Neural crest cell (in vitro differentiated cells): Measurements from ENCODE around the gene CEPT1. TPM values are rescaled to one million over a fixed set of nuclear protein-coding genes. Genes with fewer than 3 reads are reported as not detected.
A peak's percentile ranks its signal among the peaks of the same experiment; 100 is the strongest.
"Not testable (repeated sequence)": the region's sequence is repeated elsewhere in the genome, so short reads cannot be mapped to it uniquely, and the experiment has no call there.

Source experiments
- DNase-seq: peaks from one replicate; pipeline ENCODE4 v3.0.0; 2021; ENCODE audit warnings: low read depth, mixed read lengths, low spot score
- H3K27ac Mint-ChIP-seq: one replicate; pipeline ENCODE4 v1.8.0; 2021; ENCODE audit warnings: mild to moderate bottlenecking, mixed read lengths; ENCODE audit not compliant: unreplicated experiment
- H3K27me3 Mint-ChIP-seq: 2 replicates; pipeline ENCODE4 v1.8.0; 2021; ENCODE audit warnings: low read depth, mild to moderate bottlenecking, mixed read lengths
- H3K36me3 Mint-ChIP-seq: 2 replicates; pipeline ENCODE4 v1.8.0; 2021; ENCODE audit warnings: low read depth, mild to moderate bottlenecking, mixed read lengths
- H3K4me1 Mint-ChIP-seq: 2 replicates; pipeline ENCODE4 v1.8.0; 2021; ENCODE audit warnings: mixed read lengths
- H3K4me3 Mint-ChIP-seq: one replicate; pipeline ENCODE4 v1.8.0; 2021; ENCODE audit warnings: mild to moderate bottlenecking, mixed read lengths
- H3K9me3 Mint-ChIP-seq: 2 replicates; pipeline ENCODE4 v1.8.0; 2021; ENCODE audit warnings: mixed read lengths
- total RNA-seq: library from RNA; stranded (reverse); gene quantifications from 2 replicates; pipeline ENCODE4 v1.2.1, GENCODE V29; 2021
- TF ChIP-seq, protein P1 (sequence below): fragments of 200-600 bp; sonication (generic); conservative IDR thresholded peaks from 2 replicates; pipeline ENCODE4 v1.5.0; 2021; ENCODE audit warnings: antibody characterized with exemption, mild to moderate bottlenecking

The CEPT1 gene
- total RNA-seq, 1 donor from 2014 or later: 27.3 TPM

DNA sequence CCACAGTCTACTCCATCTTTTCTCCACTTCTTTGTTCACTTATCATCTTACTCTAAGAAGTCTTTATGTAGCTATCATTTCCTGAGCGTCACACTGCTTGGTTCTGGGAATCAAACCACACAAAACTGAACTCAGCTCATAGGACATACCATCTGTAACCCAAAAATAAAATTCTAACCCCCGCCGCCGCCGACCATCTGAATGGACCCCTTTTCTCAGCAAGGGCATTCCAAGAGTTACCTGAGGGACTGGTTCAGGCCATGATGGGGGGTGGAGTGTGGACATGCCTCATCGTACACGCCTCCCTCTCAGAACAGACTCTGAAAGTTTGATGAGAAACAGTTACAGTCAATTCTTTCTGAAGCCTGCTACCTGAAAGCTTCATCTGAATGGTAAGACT, 74.9 kb downstream of the CEPT1 start:
- H3K27ac Mint-ChIP-seq: no peak overlapping the region
- peaks cover 8% of the 10 kb centered on the region for H3K4me1 Mint-ChIP-seq
- TF ChIP-seq, protein P1, sequence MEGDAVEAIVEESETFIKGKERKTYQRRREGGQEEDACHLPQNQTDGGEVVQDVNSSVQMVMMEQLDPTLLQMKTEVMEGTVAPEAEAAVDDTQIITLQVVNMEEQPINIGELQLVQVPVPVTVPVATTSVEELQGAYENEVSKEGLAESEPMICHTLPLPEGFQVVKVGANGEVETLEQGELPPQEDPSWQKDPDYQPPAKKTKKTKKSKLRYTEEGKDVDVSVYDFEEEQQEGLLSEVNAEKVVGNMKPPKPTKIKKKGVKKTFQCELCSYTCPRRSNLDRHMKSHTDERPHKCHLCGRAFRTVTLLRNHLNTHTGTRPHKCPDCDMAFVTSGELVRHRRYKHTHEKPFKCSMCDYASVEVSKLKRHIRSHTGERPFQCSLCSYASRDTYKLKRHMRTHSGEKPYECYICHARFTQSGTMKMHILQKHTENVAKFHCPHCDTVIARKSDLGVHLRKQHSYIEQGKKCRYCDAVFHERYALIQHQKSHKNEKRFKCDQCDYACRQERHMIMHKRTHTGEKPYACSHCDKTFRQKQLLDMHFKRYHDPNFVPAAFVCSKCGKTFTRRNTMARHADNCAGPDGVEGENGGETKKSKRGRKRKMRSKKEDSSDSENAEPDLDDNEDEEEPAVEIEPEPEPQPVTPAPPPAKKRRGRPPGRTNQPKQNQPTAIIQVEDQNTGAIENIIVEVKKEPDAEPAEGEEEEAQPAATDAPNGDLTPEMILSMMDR: no peak
- H3K27me3 Mint-ChIP-seq: no peaks in the 10 kb centered on the region
- H3K9me3 Mint-ChIP-seq: peaks cover 2% of the 10 kb centered on the region
- no peak overlapping the region for H3K4me3 Mint-ChIP-seq
- no peaks in the 10 kb centered on the region for H3K36me3 Mint-ChIP-seq
- no peak for DNase-seq

DNA sequence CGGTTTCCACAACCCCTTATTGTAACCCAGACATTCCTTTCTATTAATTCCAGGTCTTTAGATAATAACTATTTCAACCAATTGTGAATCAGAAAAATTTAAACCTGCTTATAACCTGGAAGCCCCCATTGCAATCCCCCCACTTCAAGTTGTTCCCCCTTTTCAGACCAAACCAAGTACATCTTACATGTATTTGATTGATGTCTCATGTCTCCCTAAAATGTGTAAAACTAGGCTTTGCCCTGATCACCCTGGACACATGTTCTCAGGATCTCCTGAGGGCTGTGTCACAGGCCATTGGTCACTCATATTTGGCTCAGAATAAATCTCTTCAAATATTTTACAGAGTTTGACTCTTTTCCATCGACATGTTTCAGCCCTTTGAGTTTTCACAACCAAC, 75.3 kb downstream of the CEPT1 start:
- not testable (repeated sequence) for H3K4me3 Mint-ChIP-seq, H3K27ac Mint-ChIP-seq, H3K27me3 Mint-ChIP-seq, H3K36me3 Mint-ChIP-seq, H3K9me3 Mint-ChIP-seq, DNase-seq
- H3K4me1 Mint-ChIP-seq: peaks cover 12% of the 10 kb centered on the region

DNA sequence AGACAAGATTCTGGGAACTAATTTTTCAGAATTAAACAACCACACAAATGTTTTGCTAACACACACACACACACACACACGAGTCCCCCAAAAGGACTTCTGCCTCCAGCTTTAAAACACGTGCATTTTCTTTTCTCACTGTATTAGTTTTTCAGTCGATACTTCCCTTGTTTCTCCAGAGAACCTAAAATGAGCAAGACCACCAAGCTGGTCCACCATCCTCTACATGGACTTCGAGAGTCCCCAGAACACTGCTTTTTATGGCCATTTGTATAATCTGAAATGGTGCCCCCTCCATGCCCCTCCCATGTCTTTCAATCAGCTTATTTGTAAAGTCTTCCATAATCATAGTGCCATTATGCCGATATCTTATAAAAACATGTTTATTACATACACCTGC, 76.7 kb downstream of the CEPT1 start:
- TF ChIP-seq, protein P1: no peak
- no peaks in the 10 kb centered on the region for H3K36me3 Mint-ChIP-seq
- H3K4me3 Mint-ChIP-seq: no peak overlapping the region
- peaks cover 16% of the 10 kb centered on the region for H3K4me1 Mint-ChIP-seq
- H3K9me3 Mint-ChIP-seq: peaks cover 2% of the 10 kb centered on the region
- no peak overlapping the region for H3K27ac Mint-ChIP-seq
- H3K27me3 Mint-ChIP-seq: no peaks in the 10 kb centered on the region
- DNase-seq: no peak

DNA sequence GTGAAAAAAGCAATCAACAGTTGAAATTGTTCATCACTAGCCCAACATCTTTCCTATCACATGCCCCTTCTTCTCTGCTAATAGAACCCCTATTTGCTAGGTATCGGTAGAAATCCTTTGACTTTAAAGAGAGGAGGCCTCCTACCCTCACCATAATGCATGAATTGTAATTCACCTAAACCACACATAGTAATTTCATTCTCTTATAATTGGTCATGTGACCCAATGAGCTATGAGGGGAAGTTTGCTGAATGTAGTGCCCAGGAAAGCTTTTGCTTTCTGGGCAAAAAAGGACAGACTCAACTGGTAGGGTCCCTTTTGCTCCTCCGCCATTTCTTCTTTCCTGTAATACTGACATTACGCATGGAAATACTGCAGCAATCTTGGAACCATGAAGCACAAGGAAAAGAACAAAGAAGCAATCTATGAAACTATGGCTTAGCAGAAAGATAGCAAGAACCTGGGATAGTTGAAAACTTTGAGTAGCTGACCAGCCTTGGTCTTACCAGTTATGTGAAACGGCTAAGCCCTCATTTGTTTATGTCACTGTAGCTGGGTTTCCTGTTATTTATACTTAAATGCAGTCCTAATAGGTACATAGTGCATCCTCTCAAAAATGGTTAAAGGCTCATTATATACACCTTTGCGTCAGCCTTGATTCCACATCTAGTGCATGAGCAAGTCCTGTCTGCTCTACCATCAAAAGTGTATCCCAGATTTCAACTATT, 77.3 kb downstream of the CEPT1 start:
- Mint-ChIP-seq H3K27ac (no peak overlapping the region), H3K36me3 (no peaks in the 10 kb centered on the region), H3K4me1 (peaks cover 17% of the 10 kb centered on the region), H3K27me3 (no peaks in the 10 kb centered on the region), H3K4me3 (no peak overlapping the region), H3K9me3 (peaks cover 2% of the 10 kb centered on the region)
- DNase-seq: no peak
- TF ChIP-seq, protein P1: no peak

DNA sequence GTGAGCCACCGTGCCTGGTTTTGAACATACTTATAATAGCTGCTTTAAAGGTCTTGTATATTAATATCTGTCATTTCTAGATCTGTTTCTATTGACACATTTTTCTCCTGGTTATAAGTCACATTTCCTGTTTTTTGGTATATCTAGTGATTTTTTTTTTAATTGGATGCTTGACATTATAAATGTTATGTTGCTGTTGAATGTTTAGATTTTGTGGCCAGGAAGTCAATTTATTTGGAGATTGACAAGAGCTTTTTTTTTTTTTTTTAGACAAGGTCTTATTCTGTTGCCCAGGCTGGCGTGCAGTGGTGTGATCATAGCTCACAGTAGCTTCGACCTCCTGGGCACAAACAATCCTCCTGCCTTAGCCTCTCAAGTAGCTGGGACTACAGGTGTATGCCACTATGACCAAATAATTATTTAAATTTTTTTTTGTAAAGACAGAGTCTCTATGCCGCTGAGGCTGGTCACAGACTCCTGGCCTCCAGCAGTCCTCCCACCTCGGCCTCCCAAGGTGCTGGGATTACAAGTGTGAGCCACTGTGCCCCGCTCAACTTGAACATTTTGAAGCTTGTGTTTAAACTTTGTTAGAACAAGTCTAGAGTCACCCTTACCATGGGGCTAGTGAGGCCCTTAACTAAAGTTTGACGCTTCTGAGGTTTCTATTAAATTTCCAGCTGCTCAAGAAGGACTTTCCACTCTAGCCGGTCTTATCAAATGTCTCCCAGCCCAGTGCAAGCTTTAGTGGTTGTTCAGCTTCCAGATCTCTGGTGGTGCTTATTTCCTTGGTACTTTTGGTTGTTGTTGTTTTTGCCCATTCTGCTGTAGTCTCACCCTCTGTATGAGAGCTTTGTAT, 78.9 kb downstream of the CEPT1 start:
- no peak for DNase-seq
- TF ChIP-seq, protein P1: no peak
- Mint-ChIP-seq H3K4me1 (peaks cover 21% of the 10 kb centered on the region), H3K9me3 (peaks cover 2% of the 10 kb centered on the region), H3K27me3 (no peaks in the 10 kb centered on the region), H3K36me3 (no peaks in the 10 kb centered on the region), H3K4me3 (no peak overlapping the region), H3K27ac (peak overlapping the region; percentile 20)
